GM19452 (cell line): Measurements from ENCODE around the gene PDLIM5.
A peak's percentile ranks its signal among the peaks of the same experiment; 100 is the strongest.
"Not testable (repeated sequence)": the region's sequence is repeated elsewhere in the genome, so short reads cannot be mapped to it uniquely, and the experiment has no call there.

ENCODE experiments used
- ATAC-seq: cut with Tn5 transposase; IDR thresholded peaks from one replicate; pipeline ENCODE4 v1.9.1; 2021; ENCODE audit not compliant: unreplicated experiment

The PDLIM5 gene

GRCh38 chr4:94489098-94489497 is 37.4 kb downstream of the PDLIM5 start:
- ATAC-seq = no peak

GRCh38 chr4:94490437-94490836 is 38.7 kb downstream of the PDLIM5 start:
- ATAC-seq = no peak

DNA sequence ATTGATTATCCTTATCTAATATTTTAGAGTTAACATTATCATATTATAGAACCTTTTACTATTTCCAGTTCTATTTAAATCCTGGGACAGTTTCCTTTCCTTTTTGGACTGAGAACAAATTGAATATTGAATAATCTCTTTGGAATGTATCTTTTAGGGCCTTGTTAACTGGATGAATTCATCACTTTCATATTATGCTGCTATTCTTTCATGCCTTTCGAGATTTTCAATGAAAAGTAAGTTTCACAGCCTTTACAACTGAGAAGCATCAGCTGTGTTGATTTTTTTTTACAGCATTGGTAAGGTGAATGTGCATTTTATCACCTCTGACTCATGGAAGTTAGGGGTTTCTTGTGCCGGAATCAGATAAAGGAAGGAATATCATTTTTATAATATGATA is 39.6 kb downstream of the PDLIM5 start:
- ATAC-seq = no peak

- ATAC-seq = no peak
Observed at GRCh38 chr4:94495408-94495807, 43.7 kb downstream of the PDLIM5 start.

DNA sequence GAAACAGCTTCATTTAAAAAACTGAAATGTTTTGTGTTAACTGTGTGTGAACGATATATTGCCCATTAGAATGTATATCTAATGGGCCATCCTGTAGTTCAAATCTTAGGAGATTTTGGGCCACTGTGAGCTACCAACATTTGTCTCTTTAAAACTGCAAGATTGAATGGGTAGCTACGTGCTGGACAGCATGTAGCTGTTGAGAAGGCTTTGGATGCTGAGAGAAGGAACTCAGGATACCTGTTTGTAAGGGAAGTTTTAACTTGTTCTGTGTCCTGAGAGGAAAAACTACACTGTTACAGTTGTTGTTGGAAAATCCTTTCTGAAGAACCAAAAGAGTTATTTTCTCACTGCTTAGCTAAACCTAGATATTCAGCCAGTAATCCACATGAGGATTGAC is 45.9 kb downstream of the PDLIM5 start:
- ATAC-seq = no peak

- no peak for ATAC-seq
Observed at GRCh38 chr4:94498502-94498901, 46.8 kb downstream of the PDLIM5 start.

- ATAC-seq = no peak
Observed at GRCh38 chr4:94500685-94501084, 48.9 kb downstream of the PDLIM5 start.

DNA sequence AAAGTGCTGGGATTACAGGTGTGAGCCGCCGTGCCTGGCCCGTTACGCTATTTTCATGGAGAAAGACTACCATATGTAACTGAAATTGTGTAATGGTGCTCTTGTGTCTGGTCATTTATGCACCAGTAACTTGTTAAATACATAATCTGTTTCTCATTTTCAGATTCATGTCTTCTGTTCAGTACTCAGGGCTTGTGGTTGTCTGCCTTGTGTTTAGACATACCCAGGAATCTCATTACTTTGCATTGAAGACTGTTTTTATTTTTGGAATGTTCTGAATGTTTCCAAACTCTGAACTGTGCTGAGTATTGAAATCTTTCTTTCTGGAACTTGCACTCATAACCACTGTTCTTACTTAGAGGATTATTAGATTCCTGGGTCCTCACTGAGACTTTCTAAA is 52.8 kb downstream of the PDLIM5 start:
- ATAC-seq = no peak

DNA sequence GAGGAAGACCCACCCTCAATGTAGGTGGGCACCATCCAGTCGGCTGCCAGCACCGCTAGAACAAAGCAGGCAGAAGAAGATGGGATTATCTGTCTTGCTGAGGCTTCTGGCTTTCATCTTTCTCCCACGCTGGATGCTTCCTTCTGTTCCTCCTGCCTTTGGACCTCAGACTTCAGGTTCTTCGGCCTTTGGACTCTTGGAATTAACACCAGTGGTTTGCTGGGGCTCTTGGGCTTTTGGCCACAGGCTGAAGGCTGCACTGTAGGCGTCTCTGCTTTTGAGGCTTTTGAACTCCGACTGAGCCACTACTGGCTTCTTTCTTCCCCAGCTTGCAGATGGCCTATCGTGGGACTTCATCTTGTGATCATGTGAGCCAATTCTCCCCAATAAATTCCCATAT is 55.1 kb downstream of the PDLIM5 start:
- ATAC-seq = no peak

DNA sequence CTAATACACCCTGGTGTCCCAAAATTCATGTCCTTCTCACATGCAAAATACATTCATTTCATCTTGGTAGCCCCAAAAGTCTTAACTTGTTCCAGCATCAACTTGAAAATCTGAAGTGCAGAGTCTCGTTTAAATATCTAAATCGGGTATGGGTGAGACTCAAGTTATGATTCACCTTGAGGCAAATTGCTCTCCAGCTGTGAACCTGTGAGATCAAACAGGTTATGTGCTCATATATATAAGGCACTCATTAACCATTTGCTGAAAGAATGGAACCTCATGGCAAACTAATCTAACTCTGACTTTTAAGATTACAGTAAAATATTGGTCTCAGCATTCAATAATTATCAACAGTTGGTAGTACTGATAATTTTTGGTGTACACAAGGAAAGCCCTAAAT is 55.5 kb downstream of the PDLIM5 start:
- no peak for ATAC-seq

- ATAC-seq = no peak
Observed at GRCh38 chr4:94507708-94508107, 56.0 kb downstream of the PDLIM5 start.

GRCh38 chr4:94508296-94508695 is 56.6 kb downstream of the PDLIM5 start:
- ATAC-seq = no peak

DNA sequence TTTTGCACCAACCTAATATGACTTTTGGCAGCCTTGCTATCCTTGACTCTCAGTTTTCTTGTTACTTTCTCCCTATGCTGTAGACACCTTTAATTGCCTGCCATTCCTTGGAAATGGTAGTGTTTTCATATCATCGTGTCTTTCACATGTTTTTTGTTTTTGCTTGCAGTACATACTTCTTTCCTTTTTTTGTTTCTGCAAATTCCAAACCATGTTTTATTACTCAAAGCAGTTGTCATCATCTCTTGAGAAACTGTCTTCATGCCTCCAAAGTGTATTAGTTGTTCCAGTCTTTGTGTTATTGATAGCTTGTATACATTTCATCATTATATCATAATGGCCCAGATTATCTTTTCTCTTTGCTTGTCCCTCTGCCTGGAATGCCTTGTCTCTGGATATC is 57.1 kb downstream of the PDLIM5 start:
- ATAC-seq = no peak

GRCh38 chr4:94511591-94511990 is 59.8 kb downstream of the PDLIM5 start:
- ATAC-seq = no peak

GRCh38 chr4:94513532-94513931 is 61.8 kb downstream of the PDLIM5 start:
- not testable (repeated sequence) for ATAC-seq

DNA sequence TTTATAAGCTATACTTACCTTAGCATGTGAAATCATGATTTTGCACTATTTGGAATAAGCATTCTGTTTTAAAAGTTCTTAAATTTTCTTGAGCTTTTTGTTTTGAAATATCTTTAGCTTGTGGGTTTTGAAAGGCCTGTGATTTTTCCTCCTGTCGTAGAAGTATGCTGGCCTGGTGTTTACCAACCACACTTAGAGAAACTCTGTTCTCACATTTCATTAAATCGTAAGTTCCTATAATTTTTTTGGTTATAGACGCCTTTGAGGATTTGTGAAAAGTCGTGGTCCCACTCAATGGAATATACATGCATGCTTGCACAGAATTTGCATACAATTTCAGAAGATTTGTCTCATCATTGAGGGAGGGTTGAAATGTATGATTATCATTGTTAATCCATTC is 63.6 kb downstream of the PDLIM5 start:
- no peak for ATAC-seq

DNA sequence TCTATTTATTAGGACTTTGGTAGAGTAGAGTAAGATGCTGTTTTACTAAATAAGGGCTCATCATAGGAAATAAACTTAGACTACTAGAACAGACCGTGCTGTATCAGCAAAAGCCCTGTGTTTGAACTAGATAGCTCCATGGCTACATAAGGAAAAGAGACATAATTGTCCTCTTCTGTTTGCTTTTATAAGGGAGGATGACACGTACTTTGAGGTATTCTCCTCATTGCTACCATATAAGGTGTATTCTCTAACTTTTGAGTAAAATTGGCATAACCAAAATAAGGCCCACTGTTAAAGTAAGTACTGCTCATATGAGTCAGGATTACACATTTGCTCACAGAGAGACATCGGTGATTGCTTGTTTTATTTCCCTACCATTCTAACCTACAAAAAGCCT is 64.3 kb downstream of the PDLIM5 start:
- ATAC-seq = no peak

GRCh38 chr4:94516999-94517398 is 65.3 kb downstream of the PDLIM5 start:
- no peak for ATAC-seq

DNA sequence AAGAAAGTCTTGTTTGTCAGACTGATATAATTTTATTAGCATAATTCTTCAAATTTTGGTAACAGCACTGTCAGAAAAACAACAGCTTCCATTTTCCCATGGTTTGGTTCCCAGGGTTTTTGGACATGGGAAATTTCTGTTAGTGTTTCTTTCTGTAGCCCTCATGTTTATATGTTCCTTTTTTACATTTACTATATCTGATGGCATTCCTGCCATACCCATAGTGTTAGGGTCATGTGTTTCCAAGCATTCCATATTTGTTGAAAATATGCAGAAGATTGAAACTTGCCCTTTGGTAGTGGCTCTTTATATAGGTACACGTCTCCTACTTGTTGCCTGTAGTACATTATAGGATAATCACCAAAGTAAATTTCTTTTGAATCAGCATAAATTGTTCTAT is 65.8 kb downstream of the PDLIM5 start:
- no peak for ATAC-seq

DNA sequence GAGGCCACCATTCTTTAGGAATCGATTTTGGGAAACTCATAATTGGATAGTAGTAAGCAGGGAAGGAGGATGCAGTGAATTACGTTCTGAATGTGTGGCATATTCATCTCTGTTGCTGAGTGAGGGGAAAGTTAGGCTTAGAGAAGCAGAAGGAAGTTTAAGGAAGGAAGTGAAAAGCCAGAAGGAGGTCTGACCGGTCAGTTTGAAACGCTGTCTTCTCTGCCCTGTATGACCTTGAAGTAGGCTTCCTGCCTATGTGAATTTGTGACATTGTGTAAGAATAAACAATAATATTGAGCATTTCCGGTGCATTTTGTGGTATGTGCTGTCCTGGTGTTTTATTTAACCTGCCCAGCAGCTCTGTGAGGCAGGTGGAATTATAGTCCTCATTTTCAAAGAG is 67.3 kb downstream of the PDLIM5 start:
- ATAC-seq = peak; percentile 44

DNA sequence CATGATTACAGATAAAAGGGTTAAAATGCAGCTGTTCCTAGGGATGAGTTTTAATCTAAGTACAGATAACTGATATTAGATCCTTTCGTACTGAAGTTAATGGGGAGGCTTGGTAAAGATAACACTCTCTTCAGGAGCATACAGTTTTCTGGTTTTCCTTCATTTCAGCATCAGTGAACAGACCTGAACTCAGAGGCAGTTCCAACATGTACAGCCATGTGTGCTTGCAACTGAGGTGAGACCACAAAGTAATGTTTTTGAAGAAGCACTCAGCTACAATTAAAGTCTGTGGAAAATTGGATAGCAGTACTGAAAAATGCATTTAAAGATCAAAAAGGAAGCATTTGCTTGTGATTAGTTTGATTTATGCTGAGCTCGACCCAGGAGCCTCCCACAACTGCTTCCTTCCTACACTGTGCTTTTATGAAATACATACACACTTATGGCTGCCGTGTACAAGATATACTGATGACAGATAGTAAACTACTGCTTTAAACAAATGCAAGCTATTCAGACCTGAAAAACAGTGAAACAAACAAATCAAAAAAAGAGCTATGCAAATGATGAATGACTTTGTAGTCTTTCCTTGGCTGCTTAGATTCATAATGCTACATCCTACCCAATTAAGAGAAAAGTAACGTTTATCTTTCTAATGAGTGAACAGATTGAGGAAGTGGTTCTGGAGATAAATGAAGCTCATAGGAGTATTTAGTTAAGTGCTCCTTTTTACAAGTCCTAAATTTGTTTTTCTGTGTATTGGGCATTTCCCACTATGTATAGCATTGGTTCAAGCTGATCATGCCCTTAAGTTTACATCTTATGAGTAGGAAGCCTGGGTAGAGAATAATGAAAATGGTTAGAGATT is 68.4 kb downstream of the PDLIM5 start:
- peak; percentile 44 for ATAC-seq

- ATAC-seq = no peak
Observed at GRCh38 chr4:94523033-94523580, 71.4 kb downstream of the PDLIM5 start.

GRCh38 chr4:94523617-94524016 is 71.9 kb downstream of the PDLIM5 start:
- no peak for ATAC-seq
